MM.1S (cell line): ENCODE measurements around the gene ZNF740.

Experiments
- DNase-seq: peaks from one replicate; pipeline ENCODE4 v3.0.0-alpha.2; 2015
- H2AFZ ChIP-seq: fragments of 300-600 bp; sonication (generic); 2 replicates; pipeline ENCODE4 v1.6.0; 2016; ENCODE audit warnings: antibody characterized with exemption, low read length
- H3F3A ChIP-seq: fragments of 300-600 bp; sonication (generic); 2 replicates; pipeline ENCODE4 v1.6.1; 2016; ENCODE audit warnings: mild to moderate bottlenecking, antibody characterized with exemption, low read length, moderate library complexity, mixed read lengths; ENCODE audit not compliant: insufficient read depth
- H3K27ac ChIP-seq: fragments of 300-600 bp; sonication (generic); 2 replicates; pipeline ENCODE4 v1.5.1; 2016; ENCODE audit warnings: mild to moderate bottlenecking, low read length
- H3K27me3 ChIP-seq: fragments of 300-600 bp; sonication (generic); replicated peaks from 2 replicates; pipeline ENCODE4 v1.6.0; 2016; ENCODE audit warnings: low read length; ENCODE audit not compliant: insufficient read depth
- H3K36me3 ChIP-seq: fragments of 300-600 bp; sonication (generic); replicated peaks from 2 replicates; pipeline ENCODE4 v1.6.1; 2016; ENCODE audit warnings: mild to moderate bottlenecking, low read length, mixed read lengths; ENCODE audit not compliant: insufficient read depth
- H3K4me1 ChIP-seq: fragments of 300-600 bp; sonication (generic); 2 replicates; pipeline ENCODE4 v1.6.1; 2016; ENCODE audit warnings: low read length, mixed read lengths
- H3K4me2 ChIP-seq: fragments of 300-600 bp; sonication (generic); 2 replicates; pipeline ENCODE4 v1.6.0; 2016; ENCODE audit warnings: low read depth, low read length
- H3K4me3 ChIP-seq: fragments of 300-600 bp; sonication (generic); 2 replicates; pipeline ENCODE4 v1.5.1; 2016; ENCODE audit warnings: low read length, mixed read lengths
- H3K79me2 ChIP-seq: fragments of 300-600 bp; sonication (generic); 2 replicates; pipeline ENCODE4 v1.6.1; 2016; ENCODE audit warnings: mixed run types, low read length, mixed read lengths
- H3K9ac ChIP-seq: fragments of 300-600 bp; sonication (generic); 2 replicates; pipeline ENCODE4 v1.6.1; 2016; ENCODE audit warnings: low read length, mixed read lengths
- H3K9me2 ChIP-seq: fragments of 300-600 bp; sonication (generic); replicated peaks from 2 replicates; pipeline ENCODE4 v1.6.1; 2016; ENCODE audit warnings: mild to moderate bottlenecking, low read length, mixed read lengths; ENCODE audit not compliant: insufficient read depth
- H3K9me3 ChIP-seq: fragments of 300-600 bp; sonication (generic); replicated peaks from 2 replicates; pipeline ENCODE4 v1.6.1; 2016; ENCODE audit warnings: mild to moderate bottlenecking, low read length, mixed read lengths; ENCODE audit not compliant: insufficient read depth
- H4K20me1 ChIP-seq: fragments of 300-600 bp; sonication (generic); 2 replicates; pipeline ENCODE4 v1.6.1; 2016; ENCODE audit warnings: mild to moderate bottlenecking, low read length, moderate library complexity, mixed read lengths; ENCODE audit not compliant: insufficient read depth
- EZH2 ChIP-seq: fragments of 300-600 bp; sonication (generic); optimal IDR thresholded peaks from 2 replicates; pipeline ENCODE3; 2017; ENCODE audit warnings: low read depth, mild to moderate bottlenecking, antibody characterized with exemption, low read length, mixed read lengths
- EZH2phosphoT487 ChIP-seq: fragments of 300-600 bp; sonication (generic); IDR thresholded peaks from 2 replicates; pipeline ENCODE4 v1.6.1; 2018; ENCODE audit warnings: antibody characterized with exemption, low read length
- TF ChIP-seq, protein P1 (sequence below): fragments of 300-600 bp; sonication (generic); IDR thresholded peaks from 2 replicates; pipeline ENCODE4 v1.5.1; 2016; ENCODE audit warnings: antibody characterized with exemption, low read length, mixed read lengths

Gene ZNF740

DNA sequence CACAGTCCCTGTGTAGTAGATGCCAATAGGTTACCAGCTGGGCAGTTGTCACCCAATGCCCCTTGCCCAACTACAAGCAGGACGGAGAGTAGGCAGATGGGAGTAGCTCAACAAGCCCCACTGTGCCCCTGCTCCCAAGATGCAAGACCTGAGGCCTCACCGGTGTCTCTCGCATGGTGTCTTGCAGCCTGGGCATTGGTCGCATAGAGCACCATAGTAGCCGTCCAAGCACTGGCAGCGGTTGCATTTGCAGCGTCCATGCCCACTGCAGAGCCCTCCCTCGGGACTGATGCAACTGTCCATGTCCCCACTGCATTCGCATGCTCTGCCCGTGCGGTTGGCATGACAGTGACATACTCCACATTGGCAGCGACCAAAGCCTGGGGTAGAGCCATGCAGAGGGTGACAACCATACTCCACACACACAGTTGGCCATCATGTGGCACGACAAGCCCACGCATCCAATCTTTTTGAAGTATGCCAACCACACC lies 12.1 kb downstream of the ZNF740 start:
- Histone ChIP-seq H3K4me1 (peaks cover 41% of the 10 kb centered on the region), H3K27me3 (no peaks in the 10 kb centered on the region), H3F3A (peaks cover 99% of the 10 kb centered on the region), H3K9ac (peak overlapping the region; percentile 6; the same call in 1 of the 2 replicates), H4K20me1 (peaks cover 68% of the 10 kb centered on the region), H3K79me2 (peaks cover 48% of the 10 kb centered on the region), H3K9me2 (no peaks in the 10 kb centered on the region), H3K27ac (peak overlapping the region; percentile 99; the same call in 1 of the 2 replicates), H2AFZ (no peak overlapping the region), H3K36me3 (peaks cover 55% of the 10 kb centered on the region), H3K9me3 (no peaks in the 10 kb centered on the region), H3K4me2 (no peak overlapping the region), H3K4me3 (no peak overlapping the region)
- TF ChIP-seq EZH2 (no peak), EZH2phosphoT487 (no peak)
- TF ChIP-seq, protein P1, sequence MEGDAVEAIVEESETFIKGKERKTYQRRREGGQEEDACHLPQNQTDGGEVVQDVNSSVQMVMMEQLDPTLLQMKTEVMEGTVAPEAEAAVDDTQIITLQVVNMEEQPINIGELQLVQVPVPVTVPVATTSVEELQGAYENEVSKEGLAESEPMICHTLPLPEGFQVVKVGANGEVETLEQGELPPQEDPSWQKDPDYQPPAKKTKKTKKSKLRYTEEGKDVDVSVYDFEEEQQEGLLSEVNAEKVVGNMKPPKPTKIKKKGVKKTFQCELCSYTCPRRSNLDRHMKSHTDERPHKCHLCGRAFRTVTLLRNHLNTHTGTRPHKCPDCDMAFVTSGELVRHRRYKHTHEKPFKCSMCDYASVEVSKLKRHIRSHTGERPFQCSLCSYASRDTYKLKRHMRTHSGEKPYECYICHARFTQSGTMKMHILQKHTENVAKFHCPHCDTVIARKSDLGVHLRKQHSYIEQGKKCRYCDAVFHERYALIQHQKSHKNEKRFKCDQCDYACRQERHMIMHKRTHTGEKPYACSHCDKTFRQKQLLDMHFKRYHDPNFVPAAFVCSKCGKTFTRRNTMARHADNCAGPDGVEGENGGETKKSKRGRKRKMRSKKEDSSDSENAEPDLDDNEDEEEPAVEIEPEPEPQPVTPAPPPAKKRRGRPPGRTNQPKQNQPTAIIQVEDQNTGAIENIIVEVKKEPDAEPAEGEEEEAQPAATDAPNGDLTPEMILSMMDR = no peak
- peak; percentile 34 for DNase-seq

DNA sequence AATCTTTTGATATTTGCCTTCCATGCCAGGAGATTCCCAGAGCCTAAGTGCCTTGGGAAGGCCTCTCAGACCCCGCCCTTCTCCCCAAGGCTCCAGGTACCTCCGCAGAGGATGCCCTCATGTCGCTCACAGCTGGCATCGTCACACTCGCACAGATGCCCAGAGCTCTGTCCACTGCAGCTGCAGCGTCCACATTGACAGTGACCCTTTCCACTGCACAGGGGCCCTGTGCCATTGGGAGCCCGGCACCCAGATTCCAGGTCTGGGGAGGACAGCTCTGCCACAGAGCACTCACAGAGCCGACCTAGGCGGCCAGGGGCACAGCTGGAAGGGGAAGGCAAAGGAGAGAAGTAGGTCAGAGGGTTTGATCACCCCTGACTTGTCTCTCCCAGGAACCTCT lies 12.5 kb downstream of the ZNF740 start:
- H3K79me2 ChIP-seq = peaks cover 53% of the 10 kb centered on the region
- H3K27ac ChIP-seq = peak overlapping the region; percentile 99; the same call in 1 of the 2 replicates
- no peaks in the 10 kb centered on the region for H3K9me2 ChIP-seq
- peaks cover 99% of the 10 kb centered on the region for H3F3A ChIP-seq
- H3K4me1 ChIP-seq = peaks cover 41% of the 10 kb centered on the region
- peaks cover 55% of the 10 kb centered on the region for H3K36me3 ChIP-seq
- no peaks in the 10 kb centered on the region for H3K27me3 ChIP-seq
- H3K4me3 ChIP-seq = no peak overlapping the region
- no peak for DNase-seq
- TF ChIP-seq EZH2phosphoT487 = no peak
- TF ChIP-seq EZH2 = no peak
- TF ChIP-seq, protein P1 = no peak
- no peak overlapping the region for H3K4me2 ChIP-seq
- H4K20me1 ChIP-seq = peaks cover 68% of the 10 kb centered on the region
- no peak overlapping the region; the same call in 1 of the 2 replicates for H3K9ac ChIP-seq
- no peaks in the 10 kb centered on the region for H3K9me3 ChIP-seq
- H2AFZ ChIP-seq = no peak overlapping the region

DNA sequence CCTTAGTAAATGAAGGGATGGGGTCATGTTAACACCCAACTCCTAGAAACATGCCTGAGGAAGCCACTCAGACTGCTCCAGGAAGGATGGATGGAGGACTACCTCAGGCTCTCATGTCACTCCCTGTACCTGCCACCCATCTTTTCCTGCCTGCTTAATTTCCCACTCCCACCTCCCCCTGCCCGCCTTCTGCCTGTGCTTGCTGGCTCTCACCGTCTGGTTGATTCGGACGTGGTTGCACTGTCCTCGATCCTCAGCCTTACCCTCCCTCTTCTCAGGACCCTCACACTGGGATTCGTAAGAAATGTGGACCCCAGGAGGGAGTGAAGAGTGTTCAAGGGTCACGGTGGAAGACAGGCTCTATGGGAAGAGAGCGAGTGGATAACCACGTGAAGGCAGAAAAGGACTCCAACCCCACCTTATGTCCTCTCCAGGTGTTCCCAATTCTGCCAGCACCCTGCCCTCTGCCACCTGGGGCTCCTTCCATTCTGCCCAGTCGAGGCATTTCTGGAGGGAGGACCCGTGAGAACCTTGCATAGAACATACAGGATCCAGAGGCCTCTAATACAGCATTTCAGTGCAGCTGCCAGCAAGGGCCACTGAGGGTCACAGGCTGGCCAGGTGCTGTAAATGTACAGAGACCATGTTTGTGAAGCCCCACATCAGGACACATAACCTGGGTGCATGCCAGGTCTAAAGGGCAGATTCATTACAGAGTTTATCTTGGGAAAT lies 13.6 kb downstream of the ZNF740 start:
- TF ChIP-seq EZH2 (no peak), EZH2phosphoT487 (no peak)
- TF ChIP-seq, protein P1 = no peak
- Histone ChIP-seq H3K27me3 (no peaks in the 10 kb centered on the region), H3K4me1 (peaks cover 41% of the 10 kb centered on the region), H4K20me1 (peaks cover 68% of the 10 kb centered on the region), H3K9ac (peak overlapping the region; percentile 11; the same call in 1 of the 2 replicates), H3K9me2 (no peaks in the 10 kb centered on the region), H3K79me2 (peaks cover 64% of the 10 kb centered on the region), H3K4me2 (no peak overlapping the region), H3F3A (peaks cover 99% of the 10 kb centered on the region), H3K36me3 (peaks cover 66% of the 10 kb centered on the region), H2AFZ (no peak overlapping the region), H3K9me3 (no peaks in the 10 kb centered on the region), H3K27ac (peak overlapping the region; percentile 99; the same call in 1 of the 2 replicates), H3K4me3 (no peak overlapping the region)
- no peak for DNase-seq
